ENCODE data around the gene MEIS1. TPM values are rescaled to one million over a fixed set of nuclear protein-coding genes. Genes with fewer than 3 reads are reported as not detected.
A peak's percentile ranks its signal among the peaks of the same experiment; 100 is the strongest.

MEIS1 gene
- total and polyA plus RNA-seq, 2 experiments from 2014 or later, result 0.16 to 0.28 TPM

DNA sequence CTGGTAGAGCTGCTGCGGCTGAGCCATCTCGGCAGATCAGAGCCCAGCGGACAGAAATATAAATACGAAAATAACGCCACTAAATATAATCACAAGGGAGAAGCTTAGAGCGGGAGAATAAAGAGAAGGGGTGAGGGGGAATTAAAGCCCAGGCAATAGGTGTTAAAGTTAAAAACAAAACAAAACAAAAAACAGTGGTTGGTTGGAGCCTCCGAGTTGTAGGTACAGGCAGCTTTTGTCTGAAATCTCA is 1.3 kb upstream of the MEIS1 start:
- no peak overlapping the region for H3K27ac Mint-ChIP-seq
- Histone ChIP-seq H3K79me2 (replicated peaks; ENCODE audit: insufficient read depth) (no peaks in the 10 kb centered on the region), H3K4me3 (peak overlapping the region; percentile 82), H3K27ac (ENCODE audit: low read depth) (no peak overlapping the region), H3K27me3 (ENCODE audit: insufficient read depth) (peaks cover 98% of the 10 kb centered on the region), H2AFZ (peak overlapping the region; percentile 99), H3F3A (replicated peaks; ENCODE audit: low read depth) (peaks cover 32% of the 10 kb centered on the region), H4K20me1 (replicated peaks; ENCODE audit: insufficient read depth) (peaks cover 16% of the 10 kb centered on the region; the same call in 1 of the 2 replicates), H3K36me3 (ENCODE audit: insufficient read depth) (no peaks in the 10 kb centered on the region), H3K4me1 (ENCODE audit: insufficient read depth) (peaks cover 61% of the 10 kb centered on the region), H3K9me2 (ENCODE audit: insufficient read depth) (no peaks in the 10 kb centered on the region), H3K4me2 (peak overlapping the region; percentile 98)
- H3K27me3 Mint-ChIP-seq (ENCODE audit: insufficient read depth, low read depth, poor library complexity), result peaks cover 97% of the 10 kb centered on the region
- H3K4me3 Mint-ChIP-seq, result peak overlapping the region; percentile 86
- no peaks in the 10 kb centered on the region; the same call in 2 of the 3 replicates for H3K36me3 Mint-ChIP-seq (ENCODE audit: low read depth)
- peaks cover 60% of the 10 kb centered on the region for H3K4me1 Mint-ChIP-seq
- H3K9me3 Mint-ChIP-seq, result peaks cover 3% of the 10 kb centered on the region; the same call in 1 of the 3 replicates
- no peak for DNase-seq (ENCODE audit: low spot score)
- TF ChIP-seq ZNF114 (CRISPR knock-in tag; IDR thresholded peaks at IDR 0.05) (no peak), EZH2phosphoT487 (IDR thresholded peaks at IDR 0.05; ENCODE audit: unreplicated experiment) (peak; percentile 64), EZH2 (IDR thresholded peaks at IDR 0.05; ENCODE audit: low read depth, unreplicated experiment) (peak; percentile 98), CTCF (conservative IDR thresholded peaks at IDR 0.05; ENCODE audit: low read depth in 2 of 2) (no peak), JUNB (IDR thresholded peaks at IDR 0.05; ENCODE audit: unreplicated experiment) (no peak), ZNF462 (CRISPR knock-in tag; IDR thresholded peaks at IDR 0.05) (no peak), STAT1 (IDR thresholded peaks at IDR 0.05; ENCODE audit: unreplicated experiment) (no peak), POLR2AphosphoS5 (IDR thresholded peaks at IDR 0.05; ENCODE audit: low read depth) (no peak), ZNF331 (CRISPR knock-in tag; IDR thresholded peaks at IDR 0.05; ENCODE audit: low read depth) (no peak), ETS1 (IDR thresholded peaks at IDR 0.05) (no peak)
- ATAC-seq, result no peak
